Psoas muscle (tissue), 8 donors: Measurements from ENCODE around the gene KRTAP10-9. TPM values are rescaled to one million over a fixed set of nuclear protein-coding genes. Genes with fewer than 3 reads are reported as not detected.

Source experiments
- ATAC-seq, 4 donors: fragments of 200-7000 bp; cut with Tn5 transposase; one replicate each; pipeline ENCODE4 v1.9.1; 2020; ENCODE audit warnings: moderate library complexity in 3 of 4, mild to moderate bottlenecking in 2 of 4
- DNase-seq, 2 donors: peaks; one replicate each; pipeline ENCODE4 v3.0.0-alpha.2; 2020
- H3K27ac ChIP-seq: fragments of 200-600 bp; one replicate; pipeline ENCODE4 v1.8.0; 2022
- H3K27me3 ChIP-seq, 3 donors: fragments of 200-600 bp in 1 of 3; one replicate each; pipeline versions ENCODE4 v1.6.1 to v1.8.0; 2013 to 2022; ENCODE audit warnings: low read length in 2 of 3, mild to moderate bottlenecking in 2 of 3, moderate library complexity in 1 of 3; ENCODE audit not compliant: insufficient read depth in 3 of 3
- H3K36me3 ChIP-seq, 2 donors: fragments of 200-600 bp in 1 of 2; one replicate each; pipeline versions ENCODE4 v1.6.1 to v1.8.0; 2013 to 2022; ENCODE audit warnings: low read depth in 1 of 2, mild to moderate bottlenecking in 1 of 2, moderate library complexity in 1 of 2; ENCODE audit not compliant: insufficient read depth in 1 of 2
- H3K4me1 ChIP-seq: fragments of 200-600 bp; one replicate; pipeline ENCODE4 v1.8.0; 2022
- H3K4me3 ChIP-seq: fragments of 200-600 bp; one replicate; pipeline ENCODE4 v1.8.0; 2022; ENCODE audit warnings: mild to moderate bottlenecking
- H3K9me3 ChIP-seq: fragments of 200-600 bp; one replicate; pipeline ENCODE4 v1.8.0; 2022
- CTCF ChIP-seq: fragments of 200-600 bp; IDR thresholded peaks from one replicate; pipeline ENCODE4 v1.8.0; 2022; ENCODE audit warnings: antibody characterized with exemption
- WGBS, 3 donors: extraction: QIAGEN DNeasy Blood & Tissue Kit; methylation state at CpG; one replicate each; pipeline versions ENCODE4 v1.1.6 to v1.1.7; 2013; 5-methylcytosine and 5-hydroxymethylcytosine counted together
- intact Hi-C, 2 donors: fragments of 100-400 bp; cut with DNase I; formaldehyde crosslinking; loops; one replicate each; pipeline versions ENCODE4 v1.11.0 to v1.14.2; 2022
- polyA plus RNA-seq, 3 donors: library from polyadenylated mRNA; stranded (reverse); fragments of 200-250 nt; gene quantifications; one replicate each; pipeline ENCODE4 v1.2.3, GENCODE V29; 2013
- total RNA-seq, 4 donors: library from RNA; stranded (reverse); fragmentation: NEBNext Ultra II Directional in 2 of 4; extraction: Animal tissue kit (Norgen Biotek cat#: 25700) in 2 of 4; gene quantifications; one replicate each; pipeline versions ENCODE4 v1.2.1 to v1.2.4, GENCODE V29; 2021 to 2023
- donor health status: healthy with polysubstance abuse.
- donor health status: DM: no; HTN: no; CAD: no; lungs with moderate emphysema.
- donor health status: Bipolar disorder and iron deficiency.
- donor health status: healthy.
- donor health status: DM: yes; HTN: yes; CAD: no.
- donor health status: DM: no; HTN: no; CAD: no.
- donor health status: DM: no; HTN: no; CAD: no.
- donor health status: DM: yes; HTN: yes; CAD: no.

Gene KRTAP10-9
- total and polyA plus RNA-seq, 7 donors = not detected

DNA sequence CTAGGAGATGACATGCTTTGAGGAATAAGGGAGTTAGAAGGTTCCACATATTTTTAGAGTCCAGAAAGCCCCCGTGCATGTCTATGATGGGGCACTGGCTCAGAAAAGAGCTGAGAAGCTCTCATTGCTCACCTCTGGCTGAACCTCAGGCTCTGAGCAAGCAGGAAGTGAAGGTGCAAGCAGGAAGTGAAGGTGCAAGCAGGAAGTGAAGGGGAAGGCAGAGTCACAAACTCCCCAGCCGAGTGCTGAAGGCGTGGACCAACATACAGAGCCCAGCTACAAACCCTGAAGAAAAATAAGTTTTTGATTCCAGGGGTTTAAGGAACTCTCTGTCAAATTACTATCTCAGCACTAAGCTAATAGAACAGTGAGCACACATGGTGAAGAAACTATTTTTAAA, 8.0 kb upstream of the KRTAP10-9 start:
- WGBS, 3 donors = 62 to 66% (median 65%) methylated on average over 3 of the region's 3 CpGs
- Histone ChIP-seq H3K9me3 (peaks cover 9% of the 10 kb centered on the region), H3K36me3 (no peaks in the 10 kb centered on the region), H3K4me1 (no peaks in the 10 kb centered on the region), H3K27ac (no peak overlapping the region), H3K4me3 (no peak overlapping the region), H3K27me3 (peaks cover 0 to 25% (median 3%) of the 10 kb centered on the region in 3 donors)
- no peak for ATAC-seq
- intact Hi-C loops = no loop called here
- no peak for TF ChIP-seq CTCF
- DNase-seq = no peak

- DNase-seq (no peak), ATAC-seq (no peak)
- Histone ChIP-seq H3K27me3 (peaks cover 0 to 17% (median 0%) of the 10 kb centered on the region in 3 donors), H3K4me3 (no peak overlapping the region), H3K27ac (no peak overlapping the region), H3K9me3 (peaks cover 14% of the 10 kb centered on the region), H3K36me3 (no peaks in the 10 kb centered on the region), H3K4me1 (no peaks in the 10 kb centered on the region)
- 82 to 86% (median 85%) methylated on average over 6 of the region's 6 CpGs for WGBS, 3 donors
- TF ChIP-seq CTCF = no peak
- intact Hi-C loops = loop anchor here in 1 of 2 donors (5.0 kb wide), 1 partner anchor 172 kb away; no protein-coding TSS in a partner anchor
Measured at GRCh38 chr21:44619886-44620285, 7.0 kb upstream of the KRTAP10-9 start.

GRCh38 chr21:44623575-44623974, 3.3 kb upstream of the KRTAP10-9 start:
- Histone ChIP-seq H3K4me3 (no peak overlapping the region), H3K9me3 (peaks cover 14% of the 10 kb centered on the region), H3K36me3 (no peaks in the 10 kb centered on the region), H3K4me1 (no peaks in the 10 kb centered on the region), H3K27me3 (peaks cover 0 to 9% (median 0%) of the 10 kb centered on the region in 3 donors), H3K27ac (no peak overlapping the region)
- DNase-seq = no peak
- ATAC-seq = no peak
- no peak for TF ChIP-seq CTCF
- intact Hi-C loops = loop anchor here in 1 of 2 donors (5.0 kb wide), 1 partner anchor 169 kb away; no protein-coding TSS in a partner anchor

- no peak for ATAC-seq
Measured at GRCh38 chr21:44625756-44626155, 1.1 kb upstream of the KRTAP10-9 start.

More at GRCh38 chr21:44625756-44626155, 1.1 kb upstream of the KRTAP10-9 start:
- Histone ChIP-seq H3K9me3 (peaks cover 14% of the 10 kb centered on the region), H3K4me1 (no peaks in the 10 kb centered on the region), H3K27ac (no peak overlapping the region), H3K27me3 (peaks cover 0 to 13% (median 0%) of the 10 kb centered on the region in 3 donors), H3K36me3 (no peaks in the 10 kb centered on the region), H3K4me3 (no peak overlapping the region)
- whole genome bisulfite sequencing, 3 donors = 63 to 73% (median 71%) methylated on average over 7 of the region's 7 CpGs
- DNase-seq = no peak
- TF ChIP-seq CTCF = no peak
- intact Hi-C loops = no loop called here
